CD4-positive, alpha-beta T cell treated with Interleukin-15 for 1 hour (primary cell): Measurements from ENCODE around the gene DCLK3.

Experiments used
- DNase-seq: peaks from one replicate; pipeline ENCODE4 v3.0.0-alpha.2; 2020

DCLK3 gene, protein sequence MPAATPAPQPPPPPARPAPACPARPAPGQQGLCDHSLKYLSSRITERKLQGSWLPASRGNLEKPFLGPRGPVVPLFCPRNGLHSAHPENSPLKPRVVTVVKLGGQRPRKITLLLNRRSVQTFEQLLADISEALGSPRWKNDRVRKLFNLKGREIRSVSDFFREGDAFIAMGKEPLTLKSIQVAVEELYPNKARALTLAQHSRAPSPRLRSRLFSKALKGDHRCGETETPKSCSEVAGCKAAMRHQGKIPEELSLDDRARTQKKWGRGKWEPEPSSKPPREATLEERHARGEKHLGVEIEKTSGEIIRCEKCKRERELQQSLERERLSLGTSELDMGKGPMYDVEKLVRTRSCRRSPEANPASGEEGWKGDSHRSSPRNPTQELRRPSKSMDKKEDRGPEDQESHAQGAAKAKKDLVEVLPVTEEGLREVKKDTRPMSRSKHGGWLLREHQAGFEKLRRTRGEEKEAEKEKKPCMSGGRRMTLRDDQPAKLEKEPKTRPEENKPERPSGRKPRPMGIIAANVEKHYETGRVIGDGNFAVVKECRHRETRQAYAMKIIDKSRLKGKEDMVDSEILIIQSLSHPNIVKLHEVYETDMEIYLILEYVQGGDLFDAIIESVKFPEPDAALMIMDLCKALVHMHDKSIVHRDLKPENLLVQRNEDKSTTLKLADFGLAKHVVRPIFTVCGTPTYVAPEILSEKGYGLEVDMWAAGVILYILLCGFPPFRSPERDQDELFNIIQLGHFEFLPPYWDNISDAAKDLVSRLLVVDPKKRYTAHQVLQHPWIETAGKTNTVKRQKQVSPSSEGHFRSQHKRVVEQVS

DNA sequence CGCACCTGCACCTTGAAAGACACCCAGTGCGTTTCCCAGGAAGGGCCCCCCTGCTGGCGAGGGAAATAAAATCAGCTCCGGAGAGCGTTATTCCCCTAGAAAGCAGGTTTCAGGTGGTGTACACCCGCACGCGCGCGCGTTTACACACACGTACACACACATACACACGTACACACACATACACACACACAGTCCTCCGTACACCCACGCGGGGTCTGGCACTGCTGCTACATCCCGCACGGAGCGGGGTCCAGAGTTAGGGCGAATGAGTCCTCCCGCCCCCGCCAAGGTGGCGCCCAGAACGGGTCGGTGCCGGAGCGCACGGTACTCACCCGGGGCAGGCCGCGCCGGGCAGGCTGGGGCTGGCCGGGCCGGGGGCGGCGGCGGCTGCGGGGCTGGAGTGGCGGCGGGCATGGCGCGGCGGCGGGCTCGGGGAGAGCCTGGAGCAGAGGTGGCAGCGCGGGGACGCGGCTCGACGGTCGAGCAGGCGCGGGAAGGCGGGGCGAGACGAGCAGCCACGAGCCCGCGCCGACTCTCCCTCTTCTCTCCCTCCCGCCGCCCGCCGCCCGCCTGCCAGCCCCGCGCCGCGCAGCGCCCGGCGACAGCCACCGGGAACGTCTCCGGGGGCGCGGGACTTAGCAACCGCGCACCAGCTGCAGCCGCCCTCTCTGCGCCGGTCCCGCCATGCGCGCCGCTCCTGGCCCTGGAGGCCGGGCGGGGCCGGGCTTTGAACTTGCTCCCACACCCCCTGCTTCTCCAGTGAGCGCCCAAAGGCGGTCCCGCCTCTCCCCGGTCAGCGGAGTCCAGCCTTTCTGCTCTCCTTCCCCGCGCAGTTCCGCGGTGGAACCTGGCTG lies at the start of gene DCLK3:
DCLK3 (minus strand) TSS at position 704 of the 854 bp plus-strand sequence; CDS start at position 414, 290 bp downstream.
- DNase-seq: no peak

GRCh38 chr3:36813305-36813704 lies 49.0 kb upstream of the DCLK3 start:
- DNase-seq: no peak

- no peak for DNase-seq
Measured at GRCh38 chr3:36812240-36812639, 47.9 kb upstream of the DCLK3 start.

DNA sequence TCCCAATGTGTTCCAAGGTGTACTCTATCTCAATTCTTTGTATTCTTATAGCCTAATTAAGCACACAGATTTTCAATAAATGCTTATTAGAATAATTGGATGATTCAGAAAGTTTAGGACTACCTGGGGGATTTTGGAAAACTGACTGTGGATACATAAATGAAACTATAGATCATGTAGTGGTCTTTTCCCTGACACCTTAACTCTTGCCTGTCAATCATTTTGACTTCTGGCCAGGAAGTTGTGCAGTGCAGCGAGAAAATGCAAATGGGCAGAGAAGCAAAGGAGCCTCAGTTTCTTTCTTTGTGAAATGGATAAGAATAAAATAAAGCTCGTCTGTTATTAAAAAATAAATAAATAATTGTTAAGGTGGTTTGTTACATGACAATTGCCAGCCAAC lies 47.4 kb upstream of the DCLK3 start:
- no peak for DNase-seq

GRCh38 chr3:36804295-36805055 lies 40.1 kb upstream of the DCLK3 start:
- DNase-seq: no peak

GRCh38 chr3:36803091-36803791 lies 38.9 kb upstream of the DCLK3 start:
- no peak for DNase-seq

- DNase-seq: no peak
Measured at GRCh38 chr3:36800533-36801116, 36.3 kb upstream of the DCLK3 start.

GRCh38 chr3:36796881-36797280 lies 32.5 kb upstream of the DCLK3 start:
- no peak for DNase-seq

- no peak for DNase-seq
Measured at GRCh38 chr3:36796161-36796560, 31.8 kb upstream of the DCLK3 start.

DNA sequence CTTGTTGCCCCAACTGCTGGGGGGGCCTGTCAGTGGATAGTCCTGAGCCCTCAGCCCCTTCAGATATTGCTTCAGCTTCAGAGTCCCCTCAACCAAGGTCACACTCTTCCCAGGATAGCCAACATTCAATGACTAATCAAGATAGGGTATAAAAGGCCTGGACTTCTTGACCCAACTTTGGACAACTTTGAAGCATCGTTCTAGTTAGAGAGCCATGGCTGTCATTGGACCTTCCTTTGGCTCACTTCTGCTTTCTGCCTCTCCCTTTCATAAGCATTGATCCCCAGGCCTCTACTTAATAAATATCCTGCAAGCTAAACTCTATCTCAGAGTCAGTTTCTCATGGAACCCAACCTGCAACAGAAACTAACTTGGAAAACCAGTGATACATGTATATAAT lies 31.3 kb upstream of the DCLK3 start:
- DNase-seq: no peak

DNA sequence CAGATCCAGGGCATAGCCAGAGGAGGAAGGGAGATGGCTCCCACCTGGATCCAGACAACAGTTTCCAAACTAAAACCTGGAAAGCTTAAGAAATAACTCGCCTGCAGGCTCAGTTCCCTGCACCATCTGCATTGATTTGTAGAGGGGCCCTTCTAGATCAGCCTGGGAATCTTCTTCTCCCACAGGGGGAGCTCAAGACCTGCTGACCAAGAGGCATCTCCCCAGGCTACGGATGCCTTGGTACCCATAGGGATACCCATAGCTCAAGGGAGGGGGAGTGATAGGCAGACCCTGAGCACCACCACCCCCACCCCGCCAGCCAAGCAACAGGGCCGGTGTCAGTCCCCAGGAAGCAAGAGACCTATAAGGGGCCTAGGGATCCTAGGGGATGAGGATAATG lies 28.0 kb upstream of the DCLK3 start:
- no peak for DNase-seq

- no peak for DNase-seq
Measured at GRCh38 chr3:36790765-36791164, 26.4 kb upstream of the DCLK3 start.

- peak; percentile 39 for DNase-seq
Measured at GRCh38 chr3:36786921-36787890, 22.9 kb upstream of the DCLK3 start.

- no peak for DNase-seq
Measured at GRCh38 chr3:36784138-36784635, 19.8 kb upstream of the DCLK3 start.

- no peak for DNase-seq
Measured at GRCh38 chr3:36777424-36778218, 13.3 kb upstream of the DCLK3 start.

DNA sequence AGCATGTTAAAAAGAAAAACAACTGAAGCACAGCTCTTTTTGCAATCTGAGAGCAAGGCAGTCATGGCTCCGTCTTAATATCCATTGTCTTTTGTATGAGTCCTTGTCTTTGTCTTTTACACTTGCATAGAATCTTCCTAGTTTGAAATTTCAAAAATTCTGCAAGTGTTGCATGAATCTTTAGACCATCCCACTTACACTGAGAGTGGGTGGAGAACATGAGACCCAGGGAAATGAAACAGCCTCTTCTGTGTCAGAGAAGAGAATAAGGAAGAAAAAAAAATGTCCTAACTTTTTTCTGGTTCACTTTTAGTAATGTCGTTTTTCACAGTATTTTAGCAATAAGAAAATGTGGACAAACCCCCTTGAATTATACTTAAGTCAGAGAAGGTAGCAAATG lies 12.1 kb upstream of the DCLK3 start:
- no peak for DNase-seq

- no peak for DNase-seq
Measured at GRCh38 chr3:36774052-36774451, 9.7 kb upstream of the DCLK3 start.

GRCh38 chr3:36771931-36772330 lies 7.6 kb upstream of the DCLK3 start:
- DNase-seq: no peak

GRCh38 chr3:36769926-36770325 lies 5.6 kb upstream of the DCLK3 start:
- DNase-seq: no peak
